SKM-1 (cell line): Measurements from ENCODE around the gene BTBD1.

Source experiments
- DNase-seq: peaks from one replicate; lab custom pipeline; 2025; ENCODE audit not compliant: unreplicated experiment; lab: John Stamatoyannopoulos, UW

The BTBD1 gene

GRCh38 chr15:83066734-83067637, at the start of gene BTBD1:
Gene BTBD1 (minus strand): TSS chr15:83067252. CDS start chr15:83067151, 101 bp downstream.
- DNase-seq = peak; percentile 83

GRCh38 chr15:83115831-83116565, 48.9 kb upstream of the BTBD1 start:
- no peak for DNase-seq

DNA sequence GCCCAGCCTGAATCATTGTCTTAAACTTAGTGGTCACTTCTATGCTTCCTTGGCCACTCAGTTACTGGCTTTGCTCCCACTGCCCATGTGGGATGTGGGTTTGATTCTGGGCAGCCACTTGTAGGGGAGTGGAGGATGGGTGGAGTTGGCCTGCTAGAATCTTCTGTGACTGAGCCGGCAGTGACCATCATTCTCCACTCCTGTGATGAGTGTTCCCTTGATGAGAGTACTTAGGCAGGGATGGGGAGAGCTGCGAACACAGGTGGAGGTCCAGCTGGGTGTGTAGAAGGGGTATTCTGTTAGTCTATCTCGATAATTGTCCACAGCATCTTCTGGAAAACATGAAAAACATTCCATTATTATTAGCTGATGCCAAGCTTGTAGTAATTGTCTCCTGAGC, 48.4 kb upstream of the BTBD1 start:
- no peak for DNase-seq

- DNase-seq = no peak
These were observed 47.8 kb upstream of the BTBD1 start for GRCh38 chr15:83114856-83115255.

- DNase-seq = no peak
These were observed 47.0 kb upstream of the BTBD1 start for GRCh38 chr15:83113881-83114674.

DNA sequence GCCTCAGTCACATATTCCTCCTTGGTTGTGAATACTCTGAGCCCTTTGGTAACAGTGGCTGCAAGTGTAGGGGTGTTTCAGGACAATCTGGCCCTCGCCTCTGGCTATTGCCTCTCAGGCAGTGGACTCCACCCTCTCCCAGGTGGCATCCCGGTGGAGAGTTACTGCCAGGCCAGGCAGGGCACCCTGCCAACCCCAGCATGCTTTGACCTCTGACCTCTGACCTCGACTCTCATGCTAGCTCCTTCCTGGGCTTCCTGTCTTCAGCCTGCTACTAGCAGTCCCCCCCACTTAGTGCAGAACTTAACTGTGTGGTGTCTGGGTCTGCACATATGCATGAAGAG, 45.9 kb upstream of the BTBD1 start:
- DNase-seq = no peak

DNA sequence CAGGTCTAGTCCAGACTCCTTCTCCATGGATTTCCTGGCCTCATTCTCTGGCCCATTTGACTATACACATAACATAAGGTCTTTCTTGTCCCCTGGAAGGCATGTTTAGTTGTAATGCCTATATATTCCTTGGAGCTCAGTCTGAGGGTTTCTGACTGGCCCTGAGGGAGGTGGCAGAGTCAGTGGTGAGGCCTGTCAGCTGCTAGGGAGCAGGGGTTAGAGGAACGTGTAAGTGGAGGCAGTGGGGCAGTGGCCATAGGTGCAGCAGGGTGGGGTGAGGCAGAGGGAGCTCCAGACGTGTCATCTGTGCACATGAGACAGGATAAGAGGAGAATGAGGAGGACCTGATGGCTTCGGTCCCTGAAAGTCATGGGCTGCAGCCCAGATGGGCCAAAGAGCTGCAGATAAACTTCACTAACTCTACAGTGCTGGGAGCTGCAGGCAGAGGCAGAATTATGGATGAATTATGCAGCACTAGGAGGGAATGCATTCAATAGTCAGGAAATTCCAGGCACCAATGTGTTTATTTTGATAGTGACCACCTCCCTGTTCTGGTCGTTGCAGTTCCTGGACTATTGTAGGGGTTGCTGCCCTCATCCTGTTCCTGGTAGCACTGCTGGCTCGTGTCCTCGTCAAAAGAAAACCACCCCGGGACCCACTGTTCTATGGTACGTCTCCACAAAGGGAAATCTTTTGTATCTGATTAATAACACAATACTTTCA, 45.3 kb upstream of the BTBD1 start:
- DNase-seq = no peak

DNA sequence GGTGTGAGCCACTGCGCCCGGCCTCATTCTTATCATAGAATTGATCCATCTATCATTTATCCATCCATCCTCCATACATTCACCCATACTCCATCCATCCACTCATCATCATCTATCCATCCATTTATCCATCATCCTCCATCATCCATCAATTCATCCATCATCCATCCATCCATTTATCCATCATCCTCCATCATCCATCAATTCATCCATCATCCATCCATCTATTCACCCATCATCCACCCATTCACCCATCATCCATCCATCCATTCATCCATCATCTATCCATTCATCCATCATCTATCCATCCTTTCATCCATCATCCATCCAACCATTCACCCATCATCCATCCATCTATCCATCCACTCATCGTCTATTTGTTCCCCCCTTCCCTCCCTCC, 44.1 kb upstream of the BTBD1 start:
- no peak for DNase-seq

GRCh38 chr15:83110381-83110780, 43.3 kb upstream of the BTBD1 start:
- DNase-seq = no peak

DNA sequence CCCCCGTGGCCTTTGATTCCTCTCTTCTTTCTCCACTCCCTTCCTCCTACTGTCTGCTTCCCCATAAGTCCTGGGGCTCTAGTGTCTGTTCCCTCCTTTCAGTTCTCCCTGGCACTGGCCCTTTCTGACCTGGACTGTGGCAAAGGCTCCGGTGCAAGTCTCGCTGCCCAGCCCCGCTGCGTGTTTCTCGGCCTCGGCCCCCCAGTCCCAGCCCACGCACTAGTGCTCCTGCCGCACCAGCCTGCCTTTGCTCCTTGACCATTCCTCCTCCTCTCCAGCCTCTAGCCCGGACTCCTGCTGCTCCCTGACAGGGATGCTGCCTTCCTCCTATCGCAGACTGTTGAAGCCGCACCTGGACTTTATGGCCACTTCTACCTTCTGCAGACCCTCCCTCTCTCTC, 42.5 kb upstream of the BTBD1 start:
- no peak for DNase-seq

GRCh38 chr15:83108266-83109219, 41.5 kb upstream of the BTBD1 start:
- peak; percentile 97 for DNase-seq

GRCh38 chr15:83107841-83108181, 40.8 kb upstream of the BTBD1 start:
- DNase-seq = no peak

GRCh38 chr15:83106994-83107840, 40.2 kb upstream of the BTBD1 start, which contains the start of gene TM6SF1:
Gene TM6SF1 (plus strand): TSS chr15:83107645. CDS start chr15:83107681, 36 bp downstream.
- DNase-seq = no peak

DNA sequence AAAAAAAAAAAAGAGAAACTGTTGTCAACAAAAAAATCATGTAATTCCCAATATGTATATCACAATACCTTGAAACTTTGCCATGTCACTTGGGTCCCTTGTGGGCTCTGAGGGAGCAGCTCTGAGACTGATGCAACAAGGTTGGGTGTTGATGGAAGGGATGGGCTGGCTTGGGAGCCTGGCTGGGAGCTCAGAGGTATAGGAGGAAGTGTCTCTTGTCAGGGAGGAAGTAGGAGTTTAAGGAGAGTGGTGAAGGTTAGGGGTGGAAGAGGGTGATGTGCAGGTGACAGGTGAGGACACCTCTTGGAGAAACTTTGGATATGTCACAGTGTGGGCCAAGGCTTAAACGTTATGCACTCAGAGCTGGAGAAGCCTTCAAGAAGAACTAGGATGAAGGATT, 38.4 kb upstream of the BTBD1 start:
- DNase-seq = no peak

DNA sequence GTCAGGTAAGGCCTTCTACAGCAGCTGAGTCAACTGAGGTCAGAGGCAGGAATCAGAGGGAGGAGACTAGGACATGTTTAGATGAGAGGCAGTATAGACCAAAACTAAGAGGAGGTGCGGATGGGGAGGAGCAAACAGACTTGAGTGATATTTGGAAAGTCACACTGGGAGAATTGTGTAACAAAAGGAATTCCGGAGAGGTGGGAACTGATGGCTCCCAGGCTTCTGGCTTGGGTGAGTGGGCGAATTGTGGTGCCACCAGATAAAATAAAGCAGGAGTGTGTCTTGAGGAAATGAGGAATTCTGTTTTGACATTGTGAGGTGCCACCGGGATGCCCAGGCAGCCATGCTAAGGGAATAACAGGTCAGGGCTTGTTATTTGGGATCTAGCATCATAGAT, 37.1 kb upstream of the BTBD1 start:
- no peak for DNase-seq

DNA sequence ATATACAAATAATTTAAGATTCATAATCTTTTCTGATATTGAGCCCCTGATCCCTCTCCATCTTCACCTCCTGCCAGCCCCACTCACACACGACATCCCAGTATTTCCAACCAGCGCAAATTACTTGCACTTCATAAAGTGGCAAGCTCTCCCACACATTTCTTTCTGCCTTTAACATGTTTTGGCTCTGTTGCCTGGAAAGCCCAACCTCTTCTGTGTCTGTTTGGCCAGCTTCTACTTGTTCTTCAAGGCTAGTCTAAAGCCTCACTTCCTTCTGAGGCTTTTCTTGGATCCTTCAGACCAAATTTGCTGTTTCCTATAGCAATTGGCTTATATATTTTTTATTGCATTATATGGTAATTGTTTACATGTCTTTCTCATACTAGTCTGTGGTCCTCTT, 35.3 kb upstream of the BTBD1 start:
- DNase-seq = no peak

GRCh38 chr15:83100097-83100646, 33.1 kb upstream of the BTBD1 start:
- no peak for DNase-seq

GRCh38 chr15:83099290-83099689, 32.2 kb upstream of the BTBD1 start:
- no peak for DNase-seq

GRCh38 chr15:83098079-83098478, 31.0 kb upstream of the BTBD1 start:
- DNase-seq = no peak
